B cell (primary cell): Measurements from ENCODE around the gene RBM6. TPM values are rescaled to one million over a fixed set of nuclear protein-coding genes. Genes with fewer than 3 reads are reported as not detected.

Experiments
- ATAC-seq: fragments of 200-7000 bp; cut with Tn5 transposase; one replicate; pipeline ENCODE4 v1.10.0; 2021; ENCODE audit warnings: low read depth, mild to moderate bottlenecking, moderate number of reproducible peaks, moderate library complexity
- CTCF ChIA-PET: fragments of 350-600 bp; sonication (Branson Sonifier 250); formaldehyde crosslinking; loops from one replicate; lab custom pipeline; 2021; ENCODE audit warnings: antibody characterized with exemption, inconsistent platforms; lab: Charles Lee
- POLR2A ChIA-PET: fragments of 350-600 bp; sonication (Branson Sonifier 250); formaldehyde crosslinking; loops from one replicate; lab custom pipeline; 2021; ENCODE audit warnings: antibody characterized with exemption; lab: Charles Lee
- DNase-seq: peaks from one replicate; pipeline ENCODE4 v3.0.0; 2013
- H2AFZ ChIP-seq: 2 replicates; pipeline ENCODE4 v1.6.1; 2012; ENCODE audit warnings: mild to moderate bottlenecking, low read depth, low read length; ENCODE audit not compliant: insufficient read depth, poor library complexity, severe bottlenecking
- H3K27ac ChIP-seq, 2 donors: 1 replicate in 1 of 2; 2 replicates in 1 of 2; pipeline ENCODE4 v1.5.1; 2012 to 2013; ENCODE audit warnings: low read length in 2 of 2, mild to moderate bottlenecking in 2 of 2, moderate library complexity in 1 of 2
- H3K27me3 ChIP-seq, 4 experiments: fragments of 200-600 bp in 1 of 4; sonication (generic) in 1 of 4; replicated peaks in 1 of 4; 1 replicate in 2 of 4; 2 replicates in 2 of 4; pipeline versions ENCODE4 v1.6.1 to v1.7.0; 2013 to 2016; ENCODE audit warnings: low read length in 3 of 4, mild to moderate bottlenecking in 2 of 4, mixed read lengths in 1 of 4, moderate library complexity in 1 of 4; ENCODE audit not compliant: insufficient read depth in 4 of 4, control insufficient read depth in 3 of 4; ENCODE audit errors: control extremely low read depth in 1 of 4
- H3K36me3 ChIP-seq, 2 experiments: replicated peaks in 1 of 2; 1 replicate in 1 of 2; 2 replicates in 1 of 2; pipeline versions ENCODE4 v1.6.1 to v1.7.1; 2013; ENCODE audit warnings: low read length in 1 of 2; ENCODE audit not compliant: insufficient read depth in 2 of 2, control insufficient read depth in 1 of 2; ENCODE audit errors: control extremely low read depth in 1 of 2, extremely low read depth in 1 of 2
- H3K4me1 ChIP-seq, 2 donors: fragments of 200-600 bp in 1 of 2; sonication (generic) in 1 of 2; 1 replicate in 1 of 2; 2 replicates in 1 of 2; pipeline versions ENCODE4 v1.5.1 to v1.6.1; 2013 to 2017; ENCODE audit warnings: low read length in 2 of 2; ENCODE audit not compliant: control insufficient read depth in 2 of 2, insufficient read depth in 2 of 2
- H3K4me2 ChIP-seq: replicated peaks from 2 replicates; pipeline ENCODE3; 2012; ENCODE audit warnings: mild to moderate bottlenecking, low read depth, low read length; ENCODE audit not compliant: poor library complexity, severe bottlenecking
- H3K4me3 ChIP-seq, 5 experiments: fragments of 200-600 bp in 1 of 5; sonication (generic) in 1 of 5; 1 replicate in 3 of 5; 2 replicates in 2 of 5; pipeline versions ENCODE4 v1.5.1 to v1.7.0; 2011 to 2016; ENCODE audit warnings: low read length in 4 of 5, mild to moderate bottlenecking in 4 of 5, low read depth in 2 of 5, control low read depth in 1 of 5, moderate library complexity in 1 of 5; ENCODE audit not compliant: insufficient read depth in 1 of 5; ENCODE audit errors: control extremely low read depth in 1 of 5, extremely low read depth in 1 of 5
- H3K79me2 ChIP-seq: fragments of 200-600 bp; sonication (generic); one replicate; pipeline ENCODE4 v1.6.0; 2016; ENCODE audit warnings: low read length; ENCODE audit not compliant: control insufficient read depth, insufficient read depth
- H3K9ac ChIP-seq: fragments of 200-600 bp; sonication (generic); 2 replicates; pipeline ENCODE4 v1.6.1; 2017; ENCODE audit warnings: mild to moderate bottlenecking, low read length, moderate library complexity
- H3K9me3 ChIP-seq, 3 donors: one replicate each; pipeline versions ENCODE4 v1.6.1 to v1.7.1; 2013; ENCODE audit warnings: low read length in 2 of 3; ENCODE audit not compliant: control insufficient read depth in 2 of 3, insufficient read depth in 1 of 3; ENCODE audit errors: control extremely low read depth in 1 of 3
- H4K20me1 ChIP-seq: 2 replicates; pipeline ENCODE4 v1.6.0; 2012; ENCODE audit warnings: mild to moderate bottlenecking, low read length; ENCODE audit not compliant: insufficient read depth, control insufficient read depth, poor library complexity, severe bottlenecking
- H3K27ac Mint-ChIP-seq: one replicate; pipeline ENCODE4 v1.8.0; 2021; ENCODE audit warnings: mixed read lengths
- H3K27me3 Mint-ChIP-seq: one replicate; pipeline ENCODE4 v1.8.0; 2021; ENCODE audit warnings: mixed read lengths
- H3K4me1 Mint-ChIP-seq: one replicate; pipeline ENCODE4 v1.8.0; 2021; ENCODE audit warnings: mixed read lengths
- H3K4me3 Mint-ChIP-seq: one replicate; pipeline ENCODE4 v1.8.0; 2021; ENCODE audit warnings: mixed read lengths
- H3K9me3 Mint-ChIP-seq: one replicate; pipeline ENCODE4 v1.8.0; 2022; ENCODE audit warnings: mixed read lengths; ENCODE audit not compliant: insufficient read depth
- EZH2 ChIP-seq: IDR thresholded peaks from 2 replicates; pipeline ENCODE4 v1.6.1; 2012; ENCODE audit warnings: borderline replicate concordance, low read depth, mild to moderate bottlenecking, moderate library complexity, low read length; ENCODE audit not compliant: insufficient read depth, poor library complexity, severe bottlenecking
- WGBS: methylation state at CpG from one replicate; pipeline ENCODE4 v1.1.5; 2013; ENCODE audit warnings: missing lambda C conversion rate; ENCODE audit not compliant: insufficient coverage; 5-methylcytosine and 5-hydroxymethylcytosine counted together
- intact Hi-C: fragments of 100-400 bp; cut with micrococcal nuclease; formaldehyde crosslinking; loops from one replicate; pipeline ENCODE4 v1.10.0; 2022
- polyA plus RNA-seq: library from polyadenylated mRNA; depleted of rRNA; stranded (reverse); fragments of >200 nt; gene quantifications from 2 replicates; pipeline ENCODE4 v1.2.3, GENCODE V29; 2012
- total RNA-seq, 2 donors: library from RNA; stranded (reverse); fragments of 120-200 nt in 1 of 2; gene quantifications; 1 replicate in 1 of 2; 2 replicates in 1 of 2; pipeline versions ENCODE4 v1.2.3 to v1.2.4, GENCODE V29; 2013 to 2022
- TF ChIP-seq, protein P1 (sequence below): fragments of 200-600 bp; IDR thresholded peaks from one replicate; pipeline ENCODE4 v1.8.0; 2022; ENCODE audit warnings: antibody characterized with exemption, mild to moderate bottlenecking

RBM6 gene
- total and polyA plus RNA-seq, 2 donors (not counting 1 experiment from before 2014, with no cell fraction given), result 223 to 285 TPM

DNA sequence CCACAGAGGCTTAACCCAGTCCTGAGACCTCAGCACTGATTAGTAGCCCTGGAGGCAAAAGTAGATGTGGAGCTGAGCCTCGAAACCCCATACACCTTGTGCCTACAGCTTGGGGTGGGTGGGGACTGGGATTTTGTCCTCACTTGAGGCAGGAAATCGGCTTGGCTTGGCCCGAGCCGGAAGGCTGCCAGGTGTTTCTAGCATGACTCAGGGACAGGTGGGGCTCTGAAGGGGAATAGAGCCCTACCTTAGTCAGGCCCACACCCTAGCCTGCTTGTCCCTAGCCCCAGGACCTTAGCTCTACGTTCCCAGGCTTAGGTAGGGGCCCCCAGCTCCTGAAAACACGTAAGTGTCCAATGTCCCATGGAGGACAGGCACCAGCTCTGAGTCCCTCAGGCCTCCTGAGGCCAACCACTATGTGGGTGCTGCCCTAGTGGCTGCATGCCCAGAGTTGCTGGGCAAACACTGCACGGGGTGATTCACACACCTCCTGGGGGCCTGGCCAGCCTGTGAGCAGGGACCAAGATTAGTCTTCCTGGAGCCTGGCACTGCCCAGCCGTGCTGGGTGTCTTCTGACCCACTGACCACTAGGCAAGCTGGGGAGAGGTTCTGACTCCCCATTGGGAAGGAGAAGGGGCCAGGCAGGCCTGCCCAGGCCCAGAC, 39.3 kb upstream of the RBM6 start:
- H3K4me3 ChIP-seq, result no peak overlapping the region
- H3K27me3 Mint-ChIP-seq, result no peaks in the 10 kb centered on the region
- peaks cover 3 to 24% of the 10 kb centered on the region in 2 donors for H3K4me1 ChIP-seq
- ATAC-seq, result no peak
- no peaks in the 10 kb centered on the region for H3K9me3 Mint-ChIP-seq
- H3K4me2 ChIP-seq, result no peak overlapping the region
- H3K4me1 Mint-ChIP-seq, result peaks cover 12% of the 10 kb centered on the region
- no peak for DNase-seq
- WGBS, result 76% methylated on average over 7 of the region's 8 CpGs
- no peaks in the 10 kb centered on the region for H3K36me3 ChIP-seq
- H3K27ac ChIP-seq, result no peak overlapping the region
- peaks cover 0 to 6% (median 0%) of the 10 kb centered on the region in 3 donors for H3K9me3 ChIP-seq
- intact Hi-C loops, result no loop called here
- no peaks in the 10 kb centered on the region for H3K79me2 ChIP-seq
- H3K27me3 ChIP-seq, result no peaks in the 10 kb centered on the region
- no peak overlapping the region for H2AFZ ChIP-seq
- POLR2A ChIA-PET, result no interaction called here
- TF ChIP-seq, protein P1, sequence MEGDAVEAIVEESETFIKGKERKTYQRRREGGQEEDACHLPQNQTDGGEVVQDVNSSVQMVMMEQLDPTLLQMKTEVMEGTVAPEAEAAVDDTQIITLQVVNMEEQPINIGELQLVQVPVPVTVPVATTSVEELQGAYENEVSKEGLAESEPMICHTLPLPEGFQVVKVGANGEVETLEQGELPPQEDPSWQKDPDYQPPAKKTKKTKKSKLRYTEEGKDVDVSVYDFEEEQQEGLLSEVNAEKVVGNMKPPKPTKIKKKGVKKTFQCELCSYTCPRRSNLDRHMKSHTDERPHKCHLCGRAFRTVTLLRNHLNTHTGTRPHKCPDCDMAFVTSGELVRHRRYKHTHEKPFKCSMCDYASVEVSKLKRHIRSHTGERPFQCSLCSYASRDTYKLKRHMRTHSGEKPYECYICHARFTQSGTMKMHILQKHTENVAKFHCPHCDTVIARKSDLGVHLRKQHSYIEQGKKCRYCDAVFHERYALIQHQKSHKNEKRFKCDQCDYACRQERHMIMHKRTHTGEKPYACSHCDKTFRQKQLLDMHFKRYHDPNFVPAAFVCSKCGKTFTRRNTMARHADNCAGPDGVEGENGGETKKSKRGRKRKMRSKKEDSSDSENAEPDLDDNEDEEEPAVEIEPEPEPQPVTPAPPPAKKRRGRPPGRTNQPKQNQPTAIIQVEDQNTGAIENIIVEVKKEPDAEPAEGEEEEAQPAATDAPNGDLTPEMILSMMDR, result no peak
- H4K20me1 ChIP-seq, result no peaks in the 10 kb centered on the region
- no peak overlapping the region for H3K27ac Mint-ChIP-seq
- CTCF ChIA-PET, result no interaction called here
- H3K4me3 Mint-ChIP-seq, result no peak overlapping the region
- H3K9ac ChIP-seq, result no peak overlapping the region

DNA sequence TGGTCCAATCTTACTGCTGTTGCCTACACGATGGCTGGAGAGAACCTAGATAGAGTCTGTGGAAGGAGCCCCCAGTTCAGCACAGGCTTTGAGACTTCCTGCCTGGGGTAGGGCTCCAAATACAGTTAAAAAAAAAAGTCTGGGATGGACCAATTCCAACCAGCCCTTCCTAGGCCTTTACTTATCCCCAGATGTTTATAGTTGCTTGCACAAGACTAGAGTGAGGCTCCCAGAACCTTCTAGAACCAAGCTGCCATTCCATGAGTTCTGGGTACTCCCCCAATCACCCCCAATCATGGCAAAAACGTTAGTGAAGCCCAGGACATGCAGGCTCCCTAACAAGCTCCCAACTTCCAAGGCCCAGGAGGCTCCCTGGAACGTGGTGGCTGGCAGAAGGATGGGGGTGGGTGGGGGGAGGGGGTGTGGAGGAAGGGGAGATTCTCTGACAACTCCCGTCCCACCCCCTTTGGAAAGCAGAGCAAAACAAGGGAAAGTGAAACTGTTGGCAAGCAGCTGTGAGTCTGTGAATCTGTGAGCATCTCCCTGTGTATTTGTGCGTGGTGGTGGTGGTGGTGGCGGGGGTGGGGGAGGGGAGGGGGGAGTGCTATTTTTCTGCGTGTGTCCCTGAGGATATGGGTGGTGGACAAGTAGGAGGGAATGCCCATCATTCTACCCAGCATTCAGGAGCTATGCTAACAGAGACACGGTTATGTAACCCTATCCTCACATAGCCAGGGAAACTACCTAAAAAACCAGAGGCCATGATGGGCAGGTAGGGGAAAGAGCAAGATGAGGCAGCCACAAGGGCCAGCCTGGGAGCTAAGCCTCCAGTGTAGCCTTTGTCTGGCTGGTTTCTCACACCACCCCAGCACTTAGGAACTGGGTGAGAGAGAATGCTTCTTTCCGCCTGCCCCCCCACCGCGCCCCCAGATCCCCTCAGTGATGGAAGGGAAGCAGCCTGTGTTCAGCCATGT, 38.3 kb upstream of the RBM6 start:
- Histone ChIP-seq H3K79me2 (no peaks in the 10 kb centered on the region), H2AFZ (no peak overlapping the region), H3K4me3 (no peak overlapping the region), H3K4me1 (peaks cover 13 to 34% of the 10 kb centered on the region in 2 donors), H3K4me2 (no peak overlapping the region), H3K36me3 (no peaks in the 10 kb centered on the region), H4K20me1 (no peaks in the 10 kb centered on the region), H3K9me3 (peaks cover 0 to 6% (median 0%) of the 10 kb centered on the region in 3 donors), H3K27ac (no peak overlapping the region), H3K9ac (no peak overlapping the region), H3K27me3 (no peaks in the 10 kb centered on the region)
- intact Hi-C loops, result no loop called here
- DNase-seq (no peak), ATAC-seq (no peak)
- ChIA-PET POLR2A (interaction anchor here (0.5 to 0.6 kb wide), 4 partner anchors 29 to 98 kb away, joined by 3 to 11 read pairs (median 6); partner anchors contain the start of gene INKA1), CTCF (no interaction called here)
- 59% methylated on average over 5 of the region's 11 CpGs for WGBS
- H3K27ac Mint-ChIP-seq, result no peak overlapping the region
- TF ChIP-seq EZH2, result no peak
- TF ChIP-seq, protein P1, result no peak
- H3K4me1 Mint-ChIP-seq, result peaks cover 22% of the 10 kb centered on the region
- H3K27me3 Mint-ChIP-seq, result no peaks in the 10 kb centered on the region
- no peak overlapping the region for H3K4me3 Mint-ChIP-seq
- H3K9me3 Mint-ChIP-seq, result no peaks in the 10 kb centered on the region
